ENCODE measurements around the gene STIP1. TPM values are rescaled to one million over a fixed set of nuclear protein-coding genes. Genes with fewer than 3 reads are reported as not detected.

The STIP1 gene
- total RNA-seq, 4 donors from 2014 or later = 141 to 193 (median 168) TPM

- in situ Hi-C loops (cut with MboI; ENCODE audit: low sequenced_read_pairs in 4 of 4) = no loop called here
- DNase-seq (peak in 1 of 2 donors; percentile 56), ATAC-seq (peak; percentile 28 to 47)
- Histone ChIP-seq H3K4me1 (peaks cover 21 to 23% of the 10 kb centered on the region in 2 donors), H3K4me3 (peak overlapping the region; percentile 60 to 73 (median 68)), H3K27me3 (no peaks in the 10 kb centered on the region), H3K36me3 (peaks cover 0 to 5% of the 10 kb centered on the region in 2 donors), H3K9me3 (no peaks in the 10 kb centered on the region), H3K27ac (peak overlapping the region; percentile 83 to 90 (median 88))
- intact Hi-C loops (cut with DNase I; ENCODE audit: low total_unique reads) = no loop called here
- TF ChIP-seq POLR2A (IDR thresholded peaks at IDR 0.05) = peak; percentile 72 to 74
- no peak for TF ChIP-seq CTCF (IDR thresholded peaks at IDR 0.05 in 4 of 5, conservative IDR thresholded peaks at IDR 0.05 in 1 of 5)
Observed at GRCh38 chr11:64234647-64235379, 48.8 kb downstream of the STIP1 start.

GRCh38 chr11:64235437-64236161 lies 49.6 kb downstream of the STIP1 start:
- no peak for TF ChIP-seq POLR2A (IDR thresholded peaks at IDR 0.05)
- no peak for TF ChIP-seq CTCF (IDR thresholded peaks at IDR 0.05 in 4 of 5, conservative IDR thresholded peaks at IDR 0.05 in 1 of 5)
- Histone ChIP-seq H3K36me3 (peaks cover 0 to 5% of the 10 kb centered on the region in 2 donors), H3K4me3 (peak overlapping the region; percentile 60 to 73 (median 68)), H3K9me3 (no peaks in the 10 kb centered on the region), H3K4me1 (peaks cover 26% of the 10 kb centered on the region in 2 donors), H3K27ac (peak overlapping the region; percentile 83 to 90 (median 88)), H3K27me3 (no peaks in the 10 kb centered on the region)
- in situ Hi-C loops (cut with MboI; ENCODE audit: low sequenced_read_pairs in 4 of 4) (no loop called here), intact Hi-C loops (cut with DNase I; ENCODE audit: low total_unique reads) (no loop called here)
- no peak for DNase-seq
- ATAC-seq = no peak

- in situ Hi-C loops (cut with MboI; ENCODE audit: low sequenced_read_pairs in 4 of 4) = no loop called here
- intact Hi-C loops (cut with DNase I; ENCODE audit: low total_unique reads) = no loop called here
- no peaks in the 10 kb centered on the region for H3K9me3 ChIP-seq
- no peak overlapping the region for H3K4me3 ChIP-seq
- H3K4me1 ChIP-seq = peaks cover 25 to 36% of the 10 kb centered on the region in 2 donors
- DNase-seq = no peak
- H3K27me3 ChIP-seq = no peaks in the 10 kb centered on the region
- H3K36me3 ChIP-seq = peaks cover 0 to 5% of the 10 kb centered on the region in 2 donors
- peak overlapping the region in 1 of 4 donors; percentile 100 for H3K27ac ChIP-seq
- no peak for ATAC-seq
- TF ChIP-seq POLR2A (IDR thresholded peaks at IDR 0.05) = no peak
- no peak for TF ChIP-seq CTCF (IDR thresholded peaks at IDR 0.05 in 4 of 5, conservative IDR thresholded peaks at IDR 0.05 in 1 of 5)
Observed at GRCh38 chr11:64237484-64237951, 51.5 kb downstream of the STIP1 start.

DNA sequence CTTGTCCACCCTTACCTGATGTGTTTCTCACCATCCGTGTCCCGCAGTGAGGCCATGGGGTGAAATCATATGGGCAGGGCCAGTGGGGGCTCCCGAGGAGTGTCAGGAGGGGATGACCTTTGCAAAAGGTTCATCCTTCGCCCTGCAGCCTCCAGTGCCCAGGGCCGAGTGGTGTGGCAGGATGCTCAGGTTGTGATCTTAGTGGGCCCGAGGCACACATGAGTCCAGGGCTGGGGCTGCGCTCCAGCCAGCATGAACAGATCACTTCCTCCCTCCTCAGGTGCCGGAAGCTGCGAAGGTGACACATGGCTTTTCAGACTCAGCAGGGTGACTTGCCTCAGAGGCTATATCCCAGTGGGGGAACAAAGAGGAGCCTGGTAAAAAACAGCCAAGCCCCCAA lies 52.1 kb downstream of the STIP1 start:
- Histone ChIP-seq H3K27me3 (no peaks in the 10 kb centered on the region), H3K4me1 (peaks cover 29 to 41% of the 10 kb centered on the region in 2 donors), H3K27ac (peak overlapping the region in 1 of 4 donors; percentile 100), H3K4me3 (no peak overlapping the region), H3K9me3 (no peaks in the 10 kb centered on the region), H3K36me3 (peaks cover 0 to 5% of the 10 kb centered on the region in 2 donors)
- TF ChIP-seq POLR2A (IDR thresholded peaks at IDR 0.05) (no peak), CTCF (IDR thresholded peaks at IDR 0.05 in 4 of 5, conservative IDR thresholded peaks at IDR 0.05 in 1 of 5) (no peak)
- ATAC-seq (no peak), DNase-seq (no peak)
- intact Hi-C loops (cut with DNase I; ENCODE audit: low total_unique reads) = no loop called here
- in situ Hi-C loops (cut with MboI; ENCODE audit: low sequenced_read_pairs in 4 of 4) = no loop called here
